A549 (cell line): Measurements from ENCODE around the gene TRANK1. TPM values are rescaled to one million over a fixed set of nuclear protein-coding genes. Genes with fewer than 3 reads are reported as not detected.

Experiments
- ATAC-seq, 2 experiments: fragments of 200-7000 bp in 1 of 2; fragments of >200 bp in 1 of 2; cut with Nextera tagmentation in 1 of 2; cut with Tn5 transposase in 1 of 2; 3 replicates each; pipeline versions ENCODE4 v1.8.0 to v1.9.1; 2018 to 2020; ENCODE audit warnings: mild to moderate bottlenecking in 1 of 2, moderate library complexity in 1 of 2
- CTCF ChIA-PET: fragments of 300-600 bp; sonication (Branson Sonifier 250); formaldehyde crosslinking; extraction: SDS; loops from one replicate; lab custom pipeline; 2021; ENCODE audit warnings: antibody characterized with exemption, inconsistent platforms; lab: Yijun Ruan, JAX
- POLR2A ChIA-PET: fragments of 350-600 bp; formaldehyde crosslinking; extraction: SDS; loops from one replicate; lab custom pipeline; 2021; ENCODE audit warnings: antibody characterized with exemption, inconsistent platforms; lab: Yijun Ruan, JAX
- DNase-seq, 2 experiments: peaks; one replicate each; pipeline versions ENCODE4 v3.0.0 to v3.0.0-alpha.2; 2011 to 2016; ENCODE audit warnings: low read depth in 1 of 2, low spot score in 1 of 2
- FAIRE-seq: peaks from 2 replicates; lab custom pipeline; 2011; peaks lifted over from hg19 to GRCh38; lab: Jason Lieb, UNC
- H3K27ac ChIP-seq, 2 experiments: fragments of >200 bp; sonication (Bioruptor Twin); formaldehyde crosslinking; 3 replicates each; pipeline ENCODE4 v1.5.1; 2016 to 2017
- H3K4me1 ChIP-seq: fragments of >200 bp; sonication (Bioruptor Twin); formaldehyde crosslinking; 3 replicates; pipeline ENCODE4 v1.6.1; 2016
- H3K4me2 ChIP-seq: fragments of >200 bp; sonication (Bioruptor Twin); formaldehyde crosslinking; 3 replicates; pipeline ENCODE4 v1.6.1; 2016
- H3K4me3 ChIP-seq: fragments of >200 bp; sonication (Bioruptor Twin); formaldehyde crosslinking; 3 replicates; pipeline ENCODE4 v1.5.1; 2016
- H3K9me3 ChIP-seq: fragments of >200 bp; sonication (Bioruptor Twin); formaldehyde crosslinking; 3 replicates; pipeline ENCODE4 v1.6.1; 2016
- CBX2 ChIP-seq: fragments of 200-600 bp; sonication (generic); IDR thresholded peaks from 2 replicates; pipeline ENCODE4 v1.6.1; 2016; ENCODE audit warnings: low read depth, mild to moderate bottlenecking, borderline replicate concordance
- CEBPB ChIP-seq, 2 experiments: fragments of >200 bp in 1 of 2; sonication (Bioruptor Twin) in 1 of 2; formaldehyde crosslinking in 1 of 2; IDR thresholded peaks; 2 replicates each; pipeline ENCODE4 v1.6.1; 2012 to 2016
- CHD4 ChIP-seq: fragments of 200-600 bp; sonication (generic); IDR thresholded peaks from 2 replicates; pipeline ENCODE4 v1.6.1; 2016; ENCODE audit warnings: antibody characterized with exemption, mild to moderate bottlenecking, borderline replicate concordance
- ELK1 ChIP-seq: fragments of 150-350 bp; IDR thresholded peaks from 2 replicates; pipeline ENCODE4 v1.6.1; 2014; ENCODE audit warnings: low read depth, mild to moderate bottlenecking, low read length
- FOXS1 ChIP-seq: fragments of 250-450 bp; sonication (Bioruptor Pico); IDR thresholded peaks from 2 replicates; pipeline ENCODE4 v1.5.0; 2020; ENCODE audit warnings: mild to moderate bottlenecking, moderate library complexity
- HOXA7 ChIP-seq: fragments of 250-450 bp; sonication (Bioruptor Pico); IDR thresholded peaks from 2 replicates; pipeline ENCODE4 v1.5.0; 2020; ENCODE audit warnings: mild to moderate bottlenecking, moderate library complexity
- KDM1A ChIP-seq: fragments of 200-600 bp; sonication (generic); IDR thresholded peaks from 2 replicates; pipeline ENCODE4 v1.6.1; 2016; ENCODE audit warnings: low read depth, mild to moderate bottlenecking
- MAZ ChIP-seq: fragments of 150-350 bp; IDR thresholded peaks from 2 replicates; pipeline ENCODE4 v1.6.1; 2014; ENCODE audit warnings: antibody characterized with exemption, low read depth, low read length, borderline replicate concordance
- MYC ChIP-seq: IDR thresholded peaks from 2 replicates; pipeline ENCODE4 v1.6.1; 2012; ENCODE audit warnings: mild to moderate bottlenecking, inconsistent platforms, low read length, improper control_type of control experiment, borderline replicate concordance
- NPAS2 ChIP-seq: fragments of 250-450 bp; sonication (Bioruptor Pico); IDR thresholded peaks from 2 replicates; pipeline ENCODE4 v1.8.0; 2022; ENCODE audit warnings: mild to moderate bottlenecking, moderate library complexity, borderline replicate concordance
- PBX3 ChIP-seq: IDR thresholded peaks from 2 replicates; pipeline ENCODE4 v1.6.1; 2012
- POLR2AphosphoS2 ChIP-seq: conservative IDR thresholded peaks from 2 replicates; pipeline ENCODE4 v1.6.1; 2012; ENCODE audit warnings: low read length, improper control_type of control experiment, inconsistent platforms
- RAD21 ChIP-seq, 2 experiments: fragments of >200 bp in 1 of 2; sonication (Bioruptor Twin) in 1 of 2; formaldehyde crosslinking in 1 of 2; IDR thresholded peaks in 1 of 2; conservative IDR thresholded peaks in 1 of 2; 2 replicates in 1 of 2; 3 replicates in 1 of 2; pipeline ENCODE4 v1.6.1; 2012 to 2018; ENCODE audit warnings: inconsistent platforms in 1 of 2
- SREBF2 ChIP-seq: fragments of 450-650 bp; IDR thresholded peaks from 2 replicates; pipeline ENCODE4 v1.6.1; 2014; ENCODE audit warnings: mild to moderate bottlenecking, moderate library complexity
- TP53 ChIP-seq: fragments of 250-450 bp; sonication (Bioruptor Pico); IDR thresholded peaks from 2 replicates; pipeline ENCODE4 v1.5.0; 2021; ENCODE audit warnings: mild to moderate bottlenecking, moderate library complexity
- USF2 ChIP-seq: fragments of 450-650 bp; IDR thresholded peaks from 2 replicates; pipeline ENCODE4 v1.6.1; 2014; ENCODE audit warnings: antibody characterized with exemption
- ZC3H11A ChIP-seq: fragments of 450-650 bp; IDR thresholded peaks from 2 replicates; pipeline ENCODE4 v1.6.1; 2014; ENCODE audit warnings: antibody characterized with exemption, mild to moderate bottlenecking
- WGBS: methylation state at CpG from one replicate; pipeline ENCODE4 v1.1.6; 2017; ENCODE audit errors: missing lambda C conversion rate; 5-methylcytosine and 5-hydroxymethylcytosine counted together
- polyA plus RNA-seq, 4 experiments: library from polyadenylated mRNA; depleted of rRNA in 3 of 4; stranded (reverse); fragments of >200 nt; fragmentation: RNase III in 1 of 4; extraction: RNeasy Plus Mini Kit Qiagen cat#74134 plus additional on column Dnase treatment in 1 of 4; gene quantifications; 2 replicates in 3 of 4; 3 replicates in 1 of 4; pipeline ENCODE4 v1.2.3, GENCODE V29; 2011 to 2017
- TF ChIP-seq, protein P1 (sequence below): fragments of 250-450 bp; sonication (Bioruptor Pico); IDR thresholded peaks from 2 replicates; pipeline ENCODE4 v1.5.0; 2021; ENCODE audit warnings: mild to moderate bottlenecking, moderate library complexity, borderline replicate concordance
- TF ChIP-seq, protein P2 (sequence below): fragments of >200 bp; sonication (Bioruptor Twin); formaldehyde crosslinking; IDR thresholded peaks from 2 replicates; pipeline ENCODE4 v1.6.1; 2016

Gene TRANK1
- polyA plus RNA-seq, 2 of the 4 experiments (the other 2 are of a cell fraction): 0.58 to 3.2 TPM

DNA sequence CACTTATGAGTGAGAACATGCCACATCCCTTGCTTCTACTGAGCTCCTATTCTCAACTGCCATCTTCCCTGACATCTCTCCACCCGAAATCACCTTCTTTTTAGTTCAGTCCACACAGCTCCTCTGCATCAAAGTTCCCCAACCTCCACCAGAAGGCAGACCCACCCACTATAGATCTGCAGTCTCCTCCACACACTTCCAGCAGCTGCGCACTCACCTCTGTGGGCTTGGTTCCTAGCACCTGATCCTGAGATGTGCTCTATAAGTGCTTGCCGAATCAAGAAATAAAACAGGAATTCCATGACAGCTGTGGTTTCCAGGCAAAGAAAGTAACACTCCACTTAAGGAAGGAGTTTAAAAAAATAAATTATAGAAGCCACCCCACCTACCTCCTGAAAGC is 85.4 kb downstream of the TRANK1 start (continued):
- TF ChIP-seq USF2 (no peak), PBX3 (no peak), SREBF2 (no peak)
- TF ChIP-seq, protein P1, sequence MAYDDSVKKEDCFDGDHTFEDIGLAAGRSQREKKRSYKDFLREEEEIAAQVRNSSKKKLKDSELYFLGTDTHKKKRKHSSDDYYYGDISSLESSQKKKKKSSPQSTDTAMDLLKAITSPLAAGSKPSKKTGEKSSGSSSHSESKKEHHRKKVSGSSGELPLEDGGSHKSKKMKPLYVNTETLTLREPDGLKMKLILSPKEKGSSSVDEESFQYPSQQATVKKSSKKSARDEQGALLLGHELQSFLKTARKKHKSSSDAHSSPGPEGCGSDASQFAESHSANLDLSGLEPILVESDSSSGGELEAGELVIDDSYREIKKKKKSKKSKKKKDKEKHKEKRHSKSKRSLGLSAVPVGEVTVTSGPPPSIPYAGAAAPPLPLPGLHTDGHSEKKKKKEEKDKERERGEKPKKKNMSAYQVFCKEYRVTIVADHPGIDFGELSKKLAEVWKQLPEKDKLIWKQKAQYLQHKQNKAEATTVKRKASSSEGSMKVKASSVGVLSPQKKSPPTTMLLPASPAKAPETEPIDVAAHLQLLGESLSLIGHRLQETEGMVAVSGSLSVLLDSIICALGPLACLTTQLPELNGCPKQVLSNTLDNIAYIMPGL (CRISPR knock-in tag): no peak

DNA sequence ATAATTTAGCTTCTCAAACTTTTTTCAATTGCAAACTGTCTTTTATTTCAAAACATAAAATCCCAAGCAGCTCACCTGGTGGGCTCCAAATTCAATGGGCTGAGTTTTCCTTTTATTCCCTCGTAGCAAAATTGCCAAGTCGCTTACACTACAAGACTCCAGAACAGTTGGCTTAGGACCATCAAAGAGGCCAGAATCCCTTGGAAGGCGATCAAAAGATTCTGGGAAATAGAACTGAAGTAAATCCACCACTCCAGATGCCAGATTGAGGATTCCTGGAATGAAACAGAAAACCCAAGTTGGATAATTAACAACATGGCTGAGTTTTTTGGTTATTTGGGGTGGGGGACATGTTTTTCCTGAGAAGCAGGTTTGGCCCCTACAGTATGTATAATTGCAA is 92.8 kb downstream of the TRANK1 start:
- no peaks in the 10 kb centered on the region for H3K9me3 ChIP-seq
- ATAC-seq (no peak), FAIRE-seq (no peak), DNase-seq (no peak)
- H3K27ac ChIP-seq: no peak overlapping the region
- CTCF ChIA-PET: interaction anchor here (1.2 kb wide), 1 partner anchor 60 kb away, joined by 3 read pairs; no protein-coding TSS in a partner anchor
- H3K4me1 ChIP-seq: no peaks in the 10 kb centered on the region
- no peak overlapping the region for H3K4me3 ChIP-seq
- WGBS: 60% methylated on average over 3 of the region's 3 CpGs
- POLR2A ChIA-PET: no interaction called here
- H3K4me2 ChIP-seq: no peak overlapping the region
- TF ChIP-seq, protein P2, sequence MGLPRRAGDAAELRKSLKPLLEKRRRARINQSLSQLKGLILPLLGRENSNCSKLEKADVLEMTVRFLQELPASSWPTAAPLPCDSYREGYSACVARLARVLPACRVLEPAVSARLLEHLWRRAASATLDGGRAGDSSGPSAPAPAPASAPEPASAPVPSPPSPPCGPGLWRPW: no peak
- TF ChIP-seq RAD21 (conservative IDR thresholded peaks at IDR 0.05 in 1 of 2, IDR thresholded peaks at IDR 0.05 in 1 of 2) (no peak), CEBPB (IDR thresholded peaks at IDR 0.05) (no peak), MAZ (no peak), CBX2 (no peak), KDM1A (no peak), HOXA7 (CRISPR knock-in tag) (no peak), TP53 (no peak), ZC3H11A (no peak)

DNA sequence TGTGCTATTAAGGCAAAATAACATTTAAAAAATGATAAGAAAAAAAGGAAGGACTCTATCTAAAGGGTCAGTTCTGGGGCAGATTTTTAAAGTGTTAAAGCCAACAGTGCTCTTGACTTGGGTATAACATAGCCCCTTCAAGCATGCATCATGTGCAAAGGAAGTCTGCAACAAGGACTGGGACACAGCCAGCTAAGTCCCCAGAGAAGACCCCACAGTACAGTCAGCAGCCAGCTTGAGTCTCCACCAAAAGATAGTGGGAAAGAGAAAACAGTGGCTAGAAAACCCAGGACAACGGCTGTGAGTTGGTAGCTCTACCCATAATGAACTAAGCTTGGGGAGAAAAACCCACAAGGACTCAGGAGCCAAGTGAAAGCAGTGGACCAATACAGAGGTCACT is 94.1 kb downstream of the TRANK1 start:
- H3K4me2 ChIP-seq: no peak overlapping the region
- ATAC-seq: no peak
- CTCF ChIA-PET: interaction anchor here (0.6 kb wide), 1 partner anchor 511 kb away, joined by 3 read pairs; no protein-coding TSS in a partner anchor

More for the DNA sequence above, 94.1 kb downstream of the TRANK1 start:
- Histone ChIP-seq H3K4me3 (no peak overlapping the region), H3K27ac (no peak overlapping the region), H3K9me3 (no peaks in the 10 kb centered on the region), H3K4me1 (no peaks in the 10 kb centered on the region)
- POLR2A ChIA-PET: no interaction called here
- 24% methylated on average over 1 of the region's 1 CpG for WGBS
- TF ChIP-seq CHD4: no peak
- TF ChIP-seq NPAS2: no peak
- TF ChIP-seq MYC: no peak
- no peak for TF ChIP-seq ELK1
- no peak for TF ChIP-seq ZC3H11A
- no peak for TF ChIP-seq FOXS1 (CRISPR knock-in tag)
- TF ChIP-seq POLR2AphosphoS2: no peak
- TF ChIP-seq USF2: no peak
- FAIRE-seq: no peak
- DNase-seq: no peak
